HG03103 (cell line): ENCODE results near the gene NSD1.
"Not testable (repeated sequence)": the region's sequence is repeated elsewhere in the genome, so short reads cannot be mapped to it uniquely, and the experiment has no call there.

ENCODE experiments used
- ATAC-seq: cut with Tn5 transposase; IDR thresholded peaks from one replicate; pipeline ENCODE4 v1.9.1; 2021; ENCODE audit warnings: low read depth; ENCODE audit not compliant: unreplicated experiment

Gene NSD1

GRCh38 chr5:177163500-177163899 lies 29.9 kb downstream of the NSD1 start:
- no peak for ATAC-seq

- no peak for ATAC-seq
These were observed 35.7 kb downstream of the NSD1 start for GRCh38 chr5:177169271-177169670.

GRCh38 chr5:177171961-177172360 lies 38.4 kb downstream of the NSD1 start:
- no peak for ATAC-seq

GRCh38 chr5:177175336-177175735 lies 41.8 kb downstream of the NSD1 start:
- ATAC-seq = no peak

GRCh38 chr5:177176175-177176711 lies 42.7 kb downstream of the NSD1 start:
- ATAC-seq = no peak

- not testable (repeated sequence) for ATAC-seq
These were observed 44.4 kb downstream of the NSD1 start for GRCh38 chr5:177177847-177178437.

DNA sequence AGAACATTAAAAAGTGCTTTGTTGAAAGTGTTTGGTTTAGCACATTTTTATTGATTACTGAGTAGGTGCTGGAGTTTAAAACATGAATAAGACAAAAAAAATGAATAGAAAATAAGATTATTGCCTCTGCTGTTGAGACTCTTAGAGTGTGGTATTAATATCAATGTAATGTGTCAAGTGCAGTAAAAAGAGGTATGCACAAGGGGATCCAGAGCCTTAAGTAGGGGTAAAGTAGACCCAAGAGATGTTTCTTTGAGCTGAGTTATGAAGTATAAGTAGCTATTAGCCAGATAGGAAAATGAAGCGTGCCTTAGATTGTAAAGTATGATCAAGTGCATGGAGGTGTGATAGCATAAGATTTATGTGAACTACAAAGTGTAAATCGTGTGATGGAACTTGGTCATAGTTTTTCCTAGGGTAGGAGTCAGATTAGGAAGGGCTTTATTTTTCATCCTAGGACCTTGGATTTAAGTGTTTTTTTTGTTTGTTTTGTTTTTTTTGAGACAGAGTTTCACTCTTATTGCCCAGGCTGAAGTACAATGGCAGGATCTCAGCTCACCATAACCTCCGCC lies 45.2 kb downstream of the NSD1 start:
- no peak for ATAC-seq

- ATAC-seq = no peak
These were observed 45.9 kb downstream of the NSD1 start for GRCh38 chr5:177179431-177179830.

DNA sequence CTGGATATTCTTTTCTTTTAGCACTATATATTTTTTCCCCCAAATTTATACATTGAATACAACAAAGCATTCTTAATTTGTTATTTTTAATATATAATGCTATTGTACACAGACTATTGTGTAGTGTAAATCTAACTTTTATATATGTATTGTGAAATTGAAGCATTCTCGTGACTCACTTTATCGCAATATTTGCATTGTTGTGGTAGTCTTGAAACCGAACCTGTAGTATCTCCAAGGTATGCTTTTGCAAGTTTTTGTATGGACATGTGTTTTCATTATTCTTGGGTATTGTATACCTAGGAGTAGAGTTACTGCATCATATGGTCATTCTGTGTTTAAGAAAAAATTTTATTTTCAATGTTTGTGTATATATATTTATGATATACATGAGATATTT lies 49.6 kb downstream of the NSD1 start:
- no peak for ATAC-seq

DNA sequence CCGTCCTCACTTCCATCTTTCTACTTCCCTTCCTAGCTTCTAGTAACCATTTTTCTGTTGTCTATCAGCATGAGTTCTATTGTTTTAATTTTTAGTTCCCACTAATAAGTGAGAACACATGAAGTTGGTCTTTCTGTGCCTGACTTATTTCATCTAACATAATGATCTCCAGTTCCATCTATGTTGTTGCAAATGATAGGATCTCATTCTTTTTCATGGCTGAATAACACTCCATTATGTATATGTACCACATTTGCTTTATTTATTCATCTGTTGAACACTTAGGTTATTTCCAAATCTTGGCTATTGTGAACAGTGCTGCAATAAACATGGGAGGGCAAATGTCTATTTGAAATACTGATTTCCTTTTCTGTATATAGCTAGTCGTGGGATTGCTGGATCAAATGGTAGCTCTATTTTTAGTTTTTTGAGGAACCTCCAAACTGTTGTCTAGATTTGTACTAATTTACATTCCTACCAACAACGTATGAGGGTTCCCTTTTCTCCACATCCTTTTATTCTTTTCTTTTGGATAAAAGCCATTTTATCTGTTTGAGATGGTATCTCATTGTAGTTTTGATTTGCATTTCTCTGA lies 50.3 kb downstream of the NSD1 start:
- ATAC-seq = no peak

GRCh38 chr5:177185993-177186392 lies 52.4 kb downstream of the NSD1 start:
- no peak for ATAC-seq

DNA sequence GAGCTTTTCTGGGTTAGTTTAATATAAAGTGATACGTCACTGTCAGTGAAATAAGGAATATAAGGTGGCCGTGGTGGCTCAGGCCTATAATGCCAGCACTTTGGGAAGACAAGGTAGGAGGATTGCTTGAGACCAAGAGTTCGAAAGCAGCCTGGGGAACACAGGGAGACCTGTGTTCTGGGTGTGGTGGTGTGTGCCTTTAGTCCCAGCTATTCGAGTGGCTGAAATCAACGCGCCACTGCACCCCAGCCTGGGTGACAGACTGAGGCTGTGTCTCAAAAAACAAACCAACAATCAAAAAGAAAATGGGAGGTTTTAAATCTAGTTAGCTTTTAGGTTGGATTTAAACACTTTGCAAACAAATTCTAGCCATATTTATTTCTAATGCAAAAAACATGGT lies 53.1 kb downstream of the NSD1 start:
- ATAC-seq = no peak

GRCh38 chr5:177188775-177189174 lies 55.2 kb downstream of the NSD1 start:
- ATAC-seq = no peak

GRCh38 chr5:177189416-177189815 lies 55.8 kb downstream of the NSD1 start:
- no peak for ATAC-seq

- ATAC-seq = no peak
These were observed 56.4 kb downstream of the NSD1 start for GRCh38 chr5:177189965-177190364.

- no peak for ATAC-seq
These were observed 60.7 kb downstream of the NSD1 start for GRCh38 chr5:177194268-177194667.

GRCh38 chr5:177195307-177195952 lies 61.9 kb downstream of the NSD1 start:
- ATAC-seq = no peak

- ATAC-seq = no peak
These were observed 65.2 kb downstream of the NSD1 start for GRCh38 chr5:177198738-177199137.

GRCh38 chr5:177204281-177204680 lies 70.7 kb downstream of the NSD1 start:
- no peak for ATAC-seq

DNA sequence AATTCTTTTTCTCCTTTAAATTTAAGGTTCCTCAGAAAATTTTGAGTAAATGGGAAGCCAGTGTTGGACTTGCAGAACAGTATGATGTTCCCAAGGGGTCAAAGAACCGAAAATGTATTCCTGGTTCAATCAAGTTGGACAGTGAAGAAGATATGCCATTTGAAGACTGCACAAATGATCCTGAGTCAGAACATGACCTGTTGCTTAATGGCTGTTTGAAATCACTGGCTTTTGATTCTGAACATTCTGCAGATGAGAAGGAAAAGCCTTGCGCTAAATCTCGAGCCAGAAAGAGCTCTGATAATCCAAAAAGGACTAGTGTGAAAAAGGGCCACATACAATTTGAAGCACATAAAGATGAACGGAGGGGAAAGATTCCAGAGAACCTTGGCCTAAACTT lies 76.0 kb downstream of the NSD1 start:
- no peak for ATAC-seq

GRCh38 chr5:177212242-177212641 lies 78.7 kb downstream of the NSD1 start:
- no peak for ATAC-seq

DNA sequence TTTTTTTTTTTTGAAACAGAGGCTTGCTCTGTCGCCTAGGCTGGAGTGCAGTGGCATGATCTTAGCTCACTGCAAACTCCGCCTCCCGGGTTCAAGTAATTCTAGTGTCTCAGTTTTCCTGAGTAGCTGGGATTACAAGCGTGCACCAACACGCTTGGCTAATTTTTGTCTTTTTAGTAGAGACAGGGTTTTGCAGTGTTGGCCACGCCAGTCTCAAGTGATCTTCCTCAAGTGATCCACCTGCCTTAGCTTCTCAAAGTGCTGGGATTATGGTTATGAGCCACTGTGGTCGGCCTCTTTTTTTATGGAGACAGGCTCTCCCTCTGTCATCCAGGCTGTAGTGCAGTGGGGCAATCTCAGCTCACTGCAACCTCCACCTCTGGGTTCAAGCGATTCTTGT lies 87.0 kb downstream of the NSD1 start:
- ATAC-seq = no peak
